HG02885 (cell line): Measurements from ENCODE around the gene ZNF324.

Experiments
- ATAC-seq: cut with Tn5 transposase; IDR thresholded peaks from one replicate; pipeline ENCODE4 v1.9.1; 2021; ENCODE audit warnings: mild to moderate bottlenecking; ENCODE audit not compliant: unreplicated experiment, poor library complexity

The ZNF324 gene

GRCh38 chr19:58519355-58520256 lies 52.7 kb downstream of the ZNF324 start, which contains the start of gene ZBTB45:
TSS of gene ZBTB45 (minus strand) at chr19:58519810. CDS start at chr19:58517673, 2,137 bp downstream.
- ATAC-seq = peak; percentile 82

DNA sequence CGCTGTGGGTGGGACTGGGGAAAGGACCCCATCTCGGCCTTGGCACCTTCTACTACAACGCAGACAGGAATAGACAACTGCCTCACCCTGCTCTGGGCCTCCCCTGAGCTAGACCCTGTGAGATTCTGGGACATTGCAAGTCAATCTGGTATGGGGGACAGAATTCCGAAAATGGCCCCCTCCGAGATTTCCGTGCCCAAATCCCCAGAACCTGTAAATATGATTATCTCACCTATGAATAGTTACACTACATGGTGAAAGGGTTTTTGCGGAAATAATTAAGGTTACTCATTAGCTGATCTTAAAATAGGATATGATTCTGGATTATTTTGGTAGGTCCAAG lies 53.3 kb downstream of the ZNF324 start:
- ATAC-seq = no peak

DNA sequence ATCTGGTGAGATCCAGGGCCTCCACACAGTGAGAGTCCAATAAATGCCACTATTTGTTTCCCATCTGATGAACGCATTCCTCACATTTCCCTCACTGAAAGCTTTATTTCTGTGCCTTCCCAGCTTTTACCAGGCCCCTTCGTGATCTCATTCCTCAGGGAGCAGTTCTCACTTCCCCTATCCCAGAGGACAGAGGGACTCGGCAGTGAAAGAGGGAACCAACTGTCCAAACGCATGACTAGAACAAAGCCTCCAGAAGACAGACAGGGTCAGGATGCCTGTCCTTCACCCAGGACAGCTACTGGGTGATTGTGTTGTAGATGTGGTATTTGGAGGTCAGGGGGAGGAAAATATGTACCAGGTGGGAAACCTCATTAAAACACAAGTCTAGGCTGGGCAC lies 54.8 kb downstream of the ZNF324 start:
- ATAC-seq = no peak

DNA sequence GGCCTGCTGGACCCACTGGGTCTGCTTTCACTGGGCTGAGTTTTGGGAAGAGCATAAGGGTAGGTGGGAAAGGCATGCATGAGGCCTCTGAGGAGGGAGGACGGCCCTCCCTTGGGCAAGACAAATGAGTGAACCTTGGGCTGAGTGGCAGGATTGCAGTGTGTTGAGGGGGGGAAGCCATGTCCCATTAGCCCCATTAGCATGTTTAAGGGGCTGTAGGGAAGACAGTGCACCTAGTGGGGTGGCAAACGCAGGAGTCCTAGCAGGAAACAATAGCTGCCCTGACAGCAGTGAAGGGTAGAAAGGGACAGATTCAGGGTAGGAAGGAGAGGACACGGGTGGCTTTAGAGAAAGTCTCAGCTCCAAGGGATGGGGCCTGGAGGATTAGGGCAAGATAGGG lies 55.8 kb downstream of the ZNF324 start:
- ATAC-seq = no peak
